HCEC 1CT (cell line): ENCODE results near the gene ALOX5.
"Not testable (repeated sequence)": the region's sequence is repeated elsewhere in the genome, so short reads cannot be mapped to it uniquely, and the experiment has no call there.

Experiments used
- DNase-seq: peaks from one replicate; pipeline ENCODE4 v3.0.0-alpha.2; 2017

The ALOX5 gene

GRCh38 chr10:45373576-45374349 lies at the start of gene ALOX5:
Gene ALOX5 (plus strand): TSS chr10:45374216. CDS start chr10:45374280, 64 bp downstream.
- no peak for DNase-seq

- DNase-seq, result no peak
These were observed 48.9 kb upstream of the ALOX5 start for GRCh38 chr10:45325116-45325515.

- DNase-seq, result not testable (repeated sequence)
These were observed 47.2 kb upstream of the ALOX5 start for GRCh38 chr10:45326864-45327263.

GRCh38 chr10:45331824-45332223 lies 42.2 kb upstream of the ALOX5 start:
- DNase-seq, result not testable (repeated sequence)

- DNase-seq, result no peak
These were observed 34.1 kb upstream of the ALOX5 start for GRCh38 chr10:45339894-45340293.

- not testable (repeated sequence) for DNase-seq
These were observed 33.6 kb upstream of the ALOX5 start for GRCh38 chr10:45340420-45340819.

GRCh38 chr10:45346652-45347335 lies 27.2 kb upstream of the ALOX5 start:
- DNase-seq, result not testable (repeated sequence)

GRCh38 chr10:45347464-45347863 lies 26.6 kb upstream of the ALOX5 start:
- DNase-seq, result not testable (repeated sequence)

- not testable (repeated sequence) for DNase-seq
These were observed 25.7 kb upstream of the ALOX5 start for GRCh38 chr10:45348196-45348765.

GRCh38 chr10:45353186-45353585 lies 20.8 kb upstream of the ALOX5 start:
- no peak for DNase-seq

- DNase-seq, result no peak
These were observed 19.8 kb upstream of the ALOX5 start for GRCh38 chr10:45354261-45354660.

- DNase-seq, result no peak
These were observed 18.5 kb upstream of the ALOX5 start for GRCh38 chr10:45355494-45355893.

- DNase-seq, result not testable (repeated sequence)
These were observed 15.1 kb upstream of the ALOX5 start for GRCh38 chr10:45358961-45359360.

GRCh38 chr10:45361983-45362799 lies 11.8 kb upstream of the ALOX5 start:
- DNase-seq, result not testable (repeated sequence)

- DNase-seq, result not testable (repeated sequence)
These were observed 6.4 kb upstream of the ALOX5 start for GRCh38 chr10:45367643-45368042.

GRCh38 chr10:45368181-45368580 lies 5.8 kb upstream of the ALOX5 start:
- DNase-seq, result no peak

- no peak for DNase-seq
These were observed 3.6 kb upstream of the ALOX5 start for GRCh38 chr10:45370202-45370955.

- DNase-seq, result no peak
These were observed 2.5 kb upstream of the ALOX5 start for GRCh38 chr10:45371560-45371959.

- DNase-seq, result no peak
These were observed 1.6 kb upstream of the ALOX5 start for GRCh38 chr10:45372251-45372951.

GRCh38 chr10:45373003-45373575 lies 927 bp upstream of the ALOX5 start:
- DNase-seq, result no peak
